ENCODE data around the gene E2F8. TPM values are rescaled to one million over a fixed set of nuclear protein-coding genes. Genes with fewer than 3 reads are reported as not detected.

Gene E2F8
- total and polyA plus RNA-seq, 2 experiments from 2014 or later = 8.3 to 10.6 TPM

DNA sequence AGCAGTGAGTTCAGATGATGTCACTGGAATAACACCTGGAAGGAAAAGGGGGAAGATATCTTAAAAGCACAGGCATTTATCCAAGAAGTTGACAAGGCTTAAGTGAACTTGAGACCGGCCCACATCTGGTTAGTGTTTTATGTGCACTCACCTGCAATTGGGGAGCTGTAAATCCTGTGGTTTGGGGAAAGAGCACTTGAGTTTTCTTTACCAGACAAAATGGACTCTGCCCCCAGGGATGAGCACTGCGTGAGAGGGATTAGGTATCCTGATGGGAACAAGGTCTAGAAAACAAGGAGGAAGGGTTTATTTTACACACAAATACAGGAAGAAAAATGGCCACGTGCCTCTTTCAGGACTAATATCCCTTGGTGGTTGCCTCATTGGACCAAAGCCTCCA is 15.2 kb downstream of the E2F8 start:
- Mint-ChIP-seq H3K4me3 (no peak overlapping the region), H3K9me3 (no peaks in the 10 kb centered on the region), H3K27me3 (ENCODE audit: insufficient read depth, low read depth, poor library complexity) (no peaks in the 10 kb centered on the region), H3K27ac (no peak overlapping the region), H3K4me1 (peaks cover 6% of the 10 kb centered on the region; the same call in 2 of the 3 replicates), H3K36me3 (ENCODE audit: low read depth) (peaks cover 46% of the 10 kb centered on the region)
- no peak overlapping the region for H3K27ac ChIP-seq (ENCODE audit: low read depth)
- H2AFZ ChIP-seq = no peak overlapping the region
- no peaks in the 10 kb centered on the region for H3K27me3 ChIP-seq (ENCODE audit: insufficient read depth)
- no peaks in the 10 kb centered on the region for H3K9me2 ChIP-seq (ENCODE audit: insufficient read depth)
- no peak for DNase-seq (ENCODE audit: low spot score)
- no peaks in the 10 kb centered on the region for H3F3A ChIP-seq (replicated peaks; ENCODE audit: low read depth)
- ATAC-seq = no peak
- H3K36me3 ChIP-seq (ENCODE audit: insufficient read depth) = peaks cover 16% of the 10 kb centered on the region; the same call in 1 of the 2 replicates
- TF ChIP-seq CREB1 (CRISPR knock-in tag; IDR thresholded peaks at IDR 0.05; ENCODE audit: low read depth) (no peak), STAT1 (IDR thresholded peaks at IDR 0.05; ENCODE audit: unreplicated experiment) (no peak), EZH2 (IDR thresholded peaks at IDR 0.05; ENCODE audit: low read depth, unreplicated experiment) (no peak), ETS1 (IDR thresholded peaks at IDR 0.05) (no peak), POLR2AphosphoS5 (IDR thresholded peaks at IDR 0.05; ENCODE audit: low read depth) (no peak), ZNF114 (CRISPR knock-in tag; IDR thresholded peaks at IDR 0.05) (no peak), NANOG (IDR thresholded peaks at IDR 0.05; ENCODE audit: borderline replicate concordance) (no peak), ZNF462 (CRISPR knock-in tag; IDR thresholded peaks at IDR 0.05) (no peak), EZH2phosphoT487 (IDR thresholded peaks at IDR 0.05; ENCODE audit: unreplicated experiment) (no peak), JUNB (IDR thresholded peaks at IDR 0.05; ENCODE audit: unreplicated experiment) (no peak), ZNF331 (CRISPR knock-in tag; IDR thresholded peaks at IDR 0.05; ENCODE audit: low read depth) (no peak)
- TF ChIP-seq, protein P1, sequence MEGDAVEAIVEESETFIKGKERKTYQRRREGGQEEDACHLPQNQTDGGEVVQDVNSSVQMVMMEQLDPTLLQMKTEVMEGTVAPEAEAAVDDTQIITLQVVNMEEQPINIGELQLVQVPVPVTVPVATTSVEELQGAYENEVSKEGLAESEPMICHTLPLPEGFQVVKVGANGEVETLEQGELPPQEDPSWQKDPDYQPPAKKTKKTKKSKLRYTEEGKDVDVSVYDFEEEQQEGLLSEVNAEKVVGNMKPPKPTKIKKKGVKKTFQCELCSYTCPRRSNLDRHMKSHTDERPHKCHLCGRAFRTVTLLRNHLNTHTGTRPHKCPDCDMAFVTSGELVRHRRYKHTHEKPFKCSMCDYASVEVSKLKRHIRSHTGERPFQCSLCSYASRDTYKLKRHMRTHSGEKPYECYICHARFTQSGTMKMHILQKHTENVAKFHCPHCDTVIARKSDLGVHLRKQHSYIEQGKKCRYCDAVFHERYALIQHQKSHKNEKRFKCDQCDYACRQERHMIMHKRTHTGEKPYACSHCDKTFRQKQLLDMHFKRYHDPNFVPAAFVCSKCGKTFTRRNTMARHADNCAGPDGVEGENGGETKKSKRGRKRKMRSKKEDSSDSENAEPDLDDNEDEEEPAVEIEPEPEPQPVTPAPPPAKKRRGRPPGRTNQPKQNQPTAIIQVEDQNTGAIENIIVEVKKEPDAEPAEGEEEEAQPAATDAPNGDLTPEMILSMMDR (conservative IDR thresholded peaks at IDR 0.05; ENCODE audit: low read depth in 2 of 2) = no peak
- TF ChIP-seq, protein P2, sequence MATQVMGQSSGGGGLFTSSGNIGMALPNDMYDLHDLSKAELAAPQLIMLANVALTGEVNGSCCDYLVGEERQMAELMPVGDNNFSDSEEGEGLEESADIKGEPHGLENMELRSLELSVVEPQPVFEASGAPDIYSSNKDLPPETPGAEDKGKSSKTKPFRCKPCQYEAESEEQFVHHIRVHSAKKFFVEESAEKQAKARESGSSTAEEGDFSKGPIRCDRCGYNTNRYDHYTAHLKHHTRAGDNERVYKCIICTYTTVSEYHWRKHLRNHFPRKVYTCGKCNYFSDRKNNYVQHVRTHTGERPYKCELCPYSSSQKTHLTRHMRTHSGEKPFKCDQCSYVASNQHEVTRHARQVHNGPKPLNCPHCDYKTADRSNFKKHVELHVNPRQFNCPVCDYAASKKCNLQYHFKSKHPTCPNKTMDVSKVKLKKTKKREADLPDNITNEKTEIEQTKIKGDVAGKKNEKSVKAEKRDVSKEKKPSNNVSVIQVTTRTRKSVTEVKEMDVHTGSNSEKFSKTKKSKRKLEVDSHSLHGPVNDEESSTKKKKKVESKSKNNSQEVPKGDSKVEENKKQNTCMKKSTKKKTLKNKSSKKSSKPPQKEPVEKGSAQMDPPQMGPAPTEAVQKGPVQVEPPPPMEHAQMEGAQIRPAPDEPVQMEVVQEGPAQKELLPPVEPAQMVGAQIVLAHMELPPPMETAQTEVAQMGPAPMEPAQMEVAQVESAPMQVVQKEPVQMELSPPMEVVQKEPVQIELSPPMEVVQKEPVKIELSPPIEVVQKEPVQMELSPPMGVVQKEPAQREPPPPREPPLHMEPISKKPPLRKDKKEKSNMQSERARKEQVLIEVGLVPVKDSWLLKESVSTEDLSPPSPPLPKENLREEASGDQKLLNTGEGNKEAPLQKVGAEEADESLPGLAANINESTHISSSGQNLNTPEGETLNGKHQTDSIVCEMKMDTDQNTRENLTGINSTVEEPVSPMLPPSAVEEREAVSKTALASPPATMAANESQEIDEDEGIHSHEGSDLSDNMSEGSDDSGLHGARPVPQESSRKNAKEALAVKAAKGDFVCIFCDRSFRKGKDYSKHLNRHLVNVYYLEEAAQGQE (IDR thresholded peaks at IDR 0.05; ENCODE audit: unreplicated experiment) = no peak
- no peaks in the 10 kb centered on the region for H4K20me1 ChIP-seq (replicated peaks; ENCODE audit: insufficient read depth)
- H3K4me1 ChIP-seq (ENCODE audit: insufficient read depth) = 0 out of 2 replicates have a peak, but pooled peaks cover 3% of the 10 kb centered on the region
- H3K4me3 ChIP-seq = no peak overlapping the region
- H3K79me2 ChIP-seq (replicated peaks; ENCODE audit: insufficient read depth) = no peaks in the 10 kb centered on the region
- H3K4me2 ChIP-seq = no peak overlapping the region
